SH-SY5Y (cell line): ENCODE results near the gene CORIN.

Experiments
- GATA2 ChIP-seq: IDR thresholded peaks from 2 replicates; pipeline ENCODE4 v1.6.1; 2011; ENCODE audit warnings: mild to moderate bottlenecking, low read depth, low read length
- GATA3 ChIP-seq: IDR thresholded peaks from 2 replicates; pipeline ENCODE4 v1.6.1; 2011; ENCODE audit warnings: low read depth, mild to moderate bottlenecking, low read length, moderate library complexity

GRCh38 chr4:47612116-47613023 lies 225.5 kb downstream of the CORIN start:
- TF ChIP-seq GATA2 (no peak), GATA3 (no peak)
